PFSK-1 (cell line): ENCODE data around the gene HECA.

ENCODE experiments used
- FOXP2 ChIP-seq: optimal IDR thresholded peaks from 2 replicates; pipeline ENCODE3; 2011; ENCODE audit warnings: borderline replicate concordance, control low read depth, inconsistent platforms; ENCODE audit not compliant: insufficient read depth; ENCODE audit errors: extremely low read length, extremely low read depth
- POLR2AphosphoS5 ChIP-seq: IDR thresholded peaks from 2 replicates; pipeline ENCODE4 v1.6.1; 2012; ENCODE audit warnings: low read depth, mild to moderate bottlenecking, control low read depth, low read length, moderate library complexity
- REST ChIP-seq, 2 experiments: IDR thresholded peaks; 2 replicates each; pipeline versions ENCODE4 v1.6.1 to v1.8.0; 2011 to 2012; ENCODE audit warnings: low read depth in 2 of 2, low read length in 2 of 2, control low read depth in 1 of 2, inconsistent platforms in 1 of 2, mild to moderate bottlenecking in 1 of 2, moderate library complexity in 1 of 2; ENCODE audit not compliant: insufficient read depth in 1 of 2
- SIN3A ChIP-seq: IDR thresholded peaks from 2 replicates; pipeline ENCODE4 v1.6.1; 2012; ENCODE audit warnings: mild to moderate bottlenecking, low read length, moderate library complexity, borderline replicate concordance; ENCODE audit not compliant: insufficient read depth
- TAF1 ChIP-seq: IDR thresholded peaks from 2 replicates; pipeline ENCODE4 v1.6.1; 2012; ENCODE audit warnings: low read length, control low read depth, borderline replicate concordance; ENCODE audit not compliant: insufficient read depth

HECA gene

GRCh38 chr6:139173172-139173571, 38.3 kb downstream of the HECA start:
- no peak for TF ChIP-seq REST (IDR thresholded peaks at IDR 0.05; ENCODE audit: insufficient read depth in 1 of 2, low read depth in 2 of 2, low read length in 2 of 2)
- TF ChIP-seq POLR2AphosphoS5: no peak
- TF ChIP-seq SIN3A: no peak
- no peak for TF ChIP-seq TAF1
- no peak for TF ChIP-seq FOXP2

GRCh38 chr6:139173822-139174221, 38.9 kb downstream of the HECA start:
- TF ChIP-seq SIN3A (no peak), FOXP2 (no peak), POLR2AphosphoS5 (no peak), TAF1 (no peak), REST (IDR thresholded peaks at IDR 0.05; ENCODE audit: insufficient read depth in 1 of 2, low read depth in 2 of 2, low read length in 2 of 2) (no peak)

- TF ChIP-seq SIN3A (no peak), FOXP2 (no peak), POLR2AphosphoS5 (no peak), REST (IDR thresholded peaks at IDR 0.05; ENCODE audit: insufficient read depth in 1 of 2, low read depth in 2 of 2, low read length in 2 of 2) (no peak), TAF1 (no peak)
These were observed 40.1 kb downstream of the HECA start for GRCh38 chr6:139174961-139175360.

GRCh38 chr6:139175389-139175948, 40.6 kb downstream of the HECA start:
- TF ChIP-seq TAF1 (no peak), SIN3A (no peak), FOXP2 (no peak), POLR2AphosphoS5 (no peak), REST (IDR thresholded peaks at IDR 0.05; ENCODE audit: insufficient read depth in 1 of 2, low read depth in 2 of 2, low read length in 2 of 2) (no peak)
